Activated CD4-positive, CD25-positive, alpha-beta regulatory T cell treated with anti-CD3 and anti-CD28 coated beads, Interleukin-2, amount 50 U/mL, for 24 hours (primary cell): ENCODE data around the gene FBXO24.

Experiments used
- ATAC-seq, 2 donors: fragments of 150-1000 bp; cut with Tn5 transposase; one replicate each; pipeline ENCODE4 v1.10.0; 2021; ENCODE audit warnings: mild to moderate bottlenecking in 1 of 2, moderate library complexity in 1 of 2

Gene FBXO24

DNA sequence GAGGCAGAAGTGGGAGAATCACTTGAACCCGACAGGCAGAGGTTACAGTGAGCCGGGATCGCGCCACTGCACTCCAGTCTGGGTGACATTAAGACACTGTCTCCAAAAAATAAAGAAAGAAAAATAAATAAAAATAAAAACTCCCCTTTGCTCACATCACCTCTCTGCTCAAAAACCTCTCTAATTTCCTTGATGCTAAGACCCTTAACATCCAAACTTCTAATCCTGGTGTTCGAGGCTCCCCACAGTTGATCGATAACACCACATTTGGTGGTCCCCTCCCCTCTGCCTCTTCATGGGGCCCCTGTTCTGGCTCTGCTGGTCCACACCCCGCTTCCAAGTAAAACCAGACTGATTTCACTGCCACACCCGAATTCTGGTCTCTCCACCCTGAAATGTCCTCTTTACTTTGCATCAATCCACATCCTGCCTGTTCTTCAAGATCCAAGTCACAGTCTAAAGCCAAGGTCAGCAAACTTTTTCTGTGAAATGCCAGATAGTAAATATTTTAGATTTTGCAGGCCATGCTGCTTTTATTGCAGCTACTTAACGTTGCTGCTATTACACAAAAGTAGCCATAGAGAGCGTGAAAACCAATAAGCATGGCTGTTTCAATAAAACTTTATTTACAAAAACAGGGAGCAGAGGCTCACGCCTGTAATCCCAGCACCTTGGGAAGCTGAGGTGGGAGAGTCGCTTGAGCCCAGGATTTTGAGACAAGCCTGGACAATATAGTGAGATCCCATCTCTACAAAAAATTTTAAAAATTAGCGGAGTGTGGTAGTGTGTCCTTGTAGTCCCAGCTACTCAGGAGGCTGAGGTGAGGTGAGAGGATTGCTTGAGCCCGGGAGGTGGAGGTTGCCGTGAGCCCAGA is 38.1 kb downstream of the FBXO24 start:
- ATAC-seq = no peak

DNA sequence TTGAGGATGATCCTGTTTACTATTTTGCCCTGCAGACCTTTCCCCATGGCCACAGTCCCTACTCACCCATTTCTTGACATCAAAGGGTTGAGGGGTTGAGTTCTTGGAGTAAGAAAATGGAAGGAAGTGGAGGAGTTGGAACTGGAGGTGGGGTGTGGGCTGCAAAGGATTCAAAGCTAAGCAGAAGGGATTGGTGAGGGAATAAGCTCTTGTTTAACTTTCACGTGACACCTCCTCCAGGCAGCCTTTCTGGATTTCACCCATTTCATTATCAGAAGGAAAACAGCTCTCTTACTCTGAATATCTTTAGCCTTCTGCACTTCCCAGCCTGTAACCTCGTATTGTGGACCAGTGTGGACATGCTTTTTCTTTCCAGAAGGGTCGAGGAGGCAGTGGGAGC is 39.9 kb downstream of the FBXO24 start:
- no peak for ATAC-seq

DNA sequence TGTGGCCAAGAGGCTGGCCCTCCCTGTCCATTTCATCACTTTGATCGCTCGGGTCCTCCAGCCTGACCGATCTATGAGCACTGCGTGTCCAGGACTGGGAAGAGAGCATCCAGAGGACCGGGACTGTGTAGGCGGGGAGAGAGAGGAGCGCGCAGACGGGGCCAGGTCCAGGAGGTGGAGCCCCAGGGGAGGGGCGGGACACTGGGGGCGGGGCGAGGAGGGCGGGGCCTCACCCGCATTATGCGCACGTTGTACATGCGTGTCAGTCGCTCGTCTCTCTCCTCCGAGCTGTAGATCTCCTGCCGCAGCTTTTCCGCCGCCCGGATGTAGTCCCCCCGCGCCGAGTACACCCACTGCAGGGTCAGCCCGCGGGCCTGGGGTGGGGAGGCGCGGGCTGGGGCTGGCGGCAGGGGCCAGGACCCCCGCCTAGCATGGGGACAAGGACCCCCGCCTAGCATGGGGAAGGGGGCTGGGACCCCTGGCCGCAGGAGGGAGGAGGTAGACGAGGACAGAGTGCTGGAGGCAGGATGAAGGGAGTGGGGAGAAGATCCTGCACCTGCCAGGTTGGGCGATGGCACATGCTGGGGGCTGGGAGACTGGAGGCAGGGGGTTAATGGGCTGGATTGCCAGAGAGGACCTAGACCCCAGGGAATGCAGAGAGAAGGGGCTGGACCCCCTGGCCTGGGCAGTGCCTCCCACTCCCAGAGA is 40.6 kb downstream of the FBXO24 start:
- ATAC-seq = peak; percentile 97 to 98

GRCh38 chr7:100627238-100627549 is 41.1 kb downstream of the FBXO24 start:
- no peak for ATAC-seq

DNA sequence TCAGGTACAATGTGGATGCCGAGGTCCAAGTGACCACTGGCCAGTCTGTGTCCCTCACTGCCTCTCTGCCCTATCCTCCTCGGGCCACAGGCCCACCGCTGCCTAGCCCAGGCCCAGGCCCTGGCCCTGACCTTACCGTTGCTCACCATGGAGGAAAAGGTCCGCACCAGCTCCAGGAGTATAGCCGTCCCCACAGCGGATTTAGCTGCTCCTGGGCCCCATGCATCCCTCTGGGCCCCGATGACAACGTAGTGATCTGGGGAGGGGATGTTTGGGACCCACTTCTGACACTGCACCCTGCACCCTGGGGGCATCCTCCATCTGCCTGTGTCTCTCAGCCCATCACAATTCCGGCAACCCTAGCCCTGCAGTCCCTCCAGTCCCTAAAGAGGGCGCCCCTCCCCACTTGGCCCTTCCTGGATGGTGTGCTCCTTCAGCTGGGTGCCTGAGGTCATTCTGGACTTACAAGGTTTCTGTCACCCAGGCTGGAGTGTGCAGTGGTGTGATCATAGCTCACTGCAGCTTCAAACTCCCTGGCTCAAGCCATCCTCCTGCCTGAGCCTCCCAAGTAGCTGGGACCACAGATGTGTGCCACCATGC is 43.1 kb downstream of the FBXO24 start:
- ATAC-seq = no peak

DNA sequence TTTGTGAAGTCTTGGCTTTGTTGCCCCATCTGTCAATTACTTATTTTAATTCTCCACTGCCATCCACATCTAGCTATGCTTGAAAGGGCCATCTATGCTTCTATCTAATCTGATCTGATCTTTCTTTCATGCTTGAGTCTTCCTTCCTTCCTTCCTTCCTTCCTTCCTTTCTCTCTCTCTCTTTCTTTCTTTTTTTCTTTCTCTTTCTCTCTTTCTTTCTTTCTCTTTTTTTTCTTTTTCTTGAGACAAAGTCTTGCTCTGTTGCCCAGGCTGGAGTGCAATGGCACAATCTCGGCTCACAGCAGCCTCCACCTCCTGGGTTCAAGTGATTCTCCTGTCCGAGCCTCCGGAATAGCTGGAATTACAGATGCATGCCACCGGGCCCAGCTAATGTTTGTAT is 43.9 kb downstream of the FBXO24 start:
- ATAC-seq = no peak

DNA sequence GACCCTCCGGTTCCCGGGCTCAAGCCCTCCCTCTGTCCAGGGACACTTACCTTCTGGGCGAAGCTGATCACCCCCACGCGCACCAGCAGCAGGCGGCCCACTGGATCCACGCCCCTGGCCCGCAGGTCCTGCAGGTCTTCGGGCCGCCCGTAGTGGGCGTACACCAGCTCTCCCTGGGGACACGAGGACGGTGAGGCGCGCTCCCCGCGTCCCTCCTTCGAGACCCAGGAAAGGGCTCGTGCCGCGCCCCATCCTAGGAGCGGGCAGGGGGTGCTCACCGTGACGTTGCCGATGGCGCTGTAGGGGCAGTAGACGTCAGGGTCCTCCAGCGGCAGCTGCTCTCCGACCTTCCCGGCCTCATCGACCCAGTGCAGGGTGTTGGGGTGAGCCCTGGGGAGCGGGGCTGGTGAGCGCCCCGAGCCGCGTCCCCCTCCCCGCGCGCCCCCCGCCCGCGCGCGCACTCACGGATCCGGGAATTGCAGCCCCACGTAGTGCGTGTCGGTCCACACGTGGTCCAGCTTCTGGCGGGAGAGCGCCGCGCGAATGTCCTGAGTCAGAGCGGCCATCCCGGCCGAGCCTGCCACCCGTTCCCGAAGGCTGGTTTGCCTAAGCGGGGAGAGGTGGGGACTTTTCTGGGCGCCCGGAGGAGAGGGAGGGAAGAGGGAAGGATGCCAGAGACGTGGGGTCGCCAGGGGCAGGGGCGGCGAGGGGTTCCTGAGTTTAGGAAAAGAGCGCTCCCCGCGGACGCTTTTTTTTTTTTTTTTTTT is 47.0 kb downstream of the FBXO24 start:
- peak; percentile 81 to 84 for ATAC-seq

DNA sequence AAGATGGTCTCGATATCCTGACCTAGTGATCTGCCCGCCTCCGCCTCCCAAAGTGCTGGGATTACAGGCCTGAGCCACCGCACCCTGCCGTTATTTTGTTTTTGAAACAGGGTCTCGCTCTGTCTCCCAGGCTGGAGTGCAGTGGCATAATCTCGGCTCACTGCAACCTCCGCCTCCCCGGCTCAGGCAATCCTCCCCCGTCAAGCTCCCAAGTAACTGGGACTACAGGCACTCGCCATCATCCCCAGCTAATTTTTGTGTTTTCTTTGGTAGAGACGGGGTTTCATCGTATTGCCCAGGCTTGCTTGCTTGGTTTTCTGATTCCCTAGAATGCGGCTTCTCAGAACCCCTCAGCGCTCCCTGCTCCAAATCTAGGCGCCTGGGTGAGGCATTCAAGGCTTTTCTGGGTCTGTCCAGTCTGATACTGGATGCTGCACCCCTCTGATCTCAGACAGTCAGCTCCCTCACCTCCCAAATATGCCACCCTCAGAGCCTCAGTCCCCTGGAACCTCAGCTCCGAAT is 53.9 kb downstream of the FBXO24 start:
- no peak for ATAC-seq

DNA sequence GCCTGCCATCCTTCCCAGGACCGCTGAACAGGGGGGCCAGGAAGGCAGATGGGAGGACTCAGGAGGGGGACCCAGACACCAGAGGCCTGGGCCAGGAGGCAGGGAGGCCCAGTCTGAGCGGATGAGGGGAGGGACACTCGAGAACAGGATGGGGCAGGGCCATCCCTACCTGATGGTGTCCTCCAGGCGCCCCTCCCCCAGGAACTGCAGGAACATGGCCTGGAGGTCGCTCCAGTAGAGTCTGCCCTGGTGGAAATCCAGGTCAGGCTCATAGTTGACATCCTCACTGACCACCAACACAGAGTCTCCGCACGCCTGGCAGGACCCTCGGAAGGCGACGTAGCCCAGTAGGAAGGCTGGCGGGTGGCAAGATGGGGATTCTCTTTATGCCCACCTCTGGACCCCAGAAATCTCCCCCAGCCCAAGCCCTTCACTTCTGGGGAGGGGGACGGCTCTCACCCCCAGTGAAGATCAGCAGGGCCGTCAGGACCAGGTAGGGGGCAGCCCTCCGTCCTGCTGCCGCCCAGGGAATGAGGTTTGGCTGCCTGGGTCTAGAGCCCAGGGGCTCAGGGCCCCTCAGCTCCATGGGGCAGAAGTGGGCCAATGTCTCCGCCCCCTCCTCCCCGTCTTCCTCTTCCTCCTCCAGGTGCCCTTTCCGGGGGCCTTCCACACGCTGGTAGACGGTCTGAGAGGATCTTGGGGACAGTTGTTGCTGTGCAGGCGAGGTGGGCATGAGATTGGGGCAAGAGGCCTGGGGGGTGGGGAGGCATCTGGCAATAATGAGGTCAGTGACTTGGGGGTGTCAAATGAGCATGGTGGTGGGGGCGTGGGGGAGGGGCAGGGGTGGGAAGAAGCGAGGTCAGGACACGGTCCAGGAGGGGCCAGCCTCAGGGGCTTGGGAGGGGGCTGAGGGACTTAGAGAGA is 54.7 kb downstream of the FBXO24 start:
- no peak for ATAC-seq

- ATAC-seq = no peak
Observed at GRCh38 chr7:100641463-100641859, 55.3 kb downstream of the FBXO24 start, which contains the start of gene TFR2. TSS of gene TFR2 (minus strand) at chr7:100641552. CDS start at chr7:100641509, 43 bp downstream.

GRCh38 chr7:100641860-100642533 is 55.9 kb downstream of the FBXO24 start:
- ATAC-seq = no peak

DNA sequence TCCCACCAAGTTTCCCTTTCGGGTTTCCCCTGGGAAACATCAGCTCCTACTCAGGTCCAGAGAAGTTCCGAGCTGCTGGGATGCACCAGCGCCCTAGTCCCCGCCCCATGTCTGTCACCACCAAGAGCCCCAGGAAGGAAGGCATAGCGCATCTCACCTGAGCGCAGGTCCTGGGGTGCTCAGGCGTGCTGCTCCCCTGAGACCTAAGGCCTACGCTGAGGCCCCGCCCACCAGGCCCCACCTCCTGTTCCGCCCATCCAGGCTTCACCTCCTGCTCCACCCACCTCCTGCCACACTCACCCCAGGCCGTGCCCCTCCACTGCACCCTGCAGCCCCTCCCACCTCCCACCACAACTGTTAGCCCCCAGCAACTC is 56.4 kb downstream of the FBXO24 start:
- peak; percentile 27 to 28 for ATAC-seq

GRCh38 chr7:100649826-100650565 is 63.9 kb downstream of the FBXO24 start:
- no peak for ATAC-seq
